GM21717 (cell line): ENCODE results near the gene METTL16.
"Not testable (repeated sequence)": the region's sequence is repeated elsewhere in the genome, so short reads cannot be mapped to it uniquely, and the experiment has no call there.

Experiments used
- ATAC-seq: cut with Tn5 transposase; IDR thresholded peaks from one replicate; pipeline ENCODE4 v1.9.1; 2021; ENCODE audit warnings: mild to moderate bottlenecking, moderate library complexity; ENCODE audit not compliant: unreplicated experiment

Gene METTL16

GRCh38 chr17:2511462-2512369, at the start of gene METTL16:
Gene METTL16, minus strand, starts transcription at chr17:2511888. Its CDS starts 9,557 bp downstream, at chr17:2502331.
- ATAC-seq = peak; percentile 92

- no peak for ATAC-seq
These were observed 49.0 kb upstream of the METTL16 start for GRCh38 chr17:2560658-2561057.

- no peak for ATAC-seq
These were observed 40.2 kb upstream of the METTL16 start for GRCh38 chr17:2551928-2552327.

GRCh38 chr17:2551493-2551892, 39.8 kb upstream of the METTL16 start:
- no peak for ATAC-seq

GRCh38 chr17:2549392-2550211, 37.9 kb upstream of the METTL16 start:
- no peak for ATAC-seq

GRCh38 chr17:2548026-2548425, 36.3 kb upstream of the METTL16 start:
- ATAC-seq = not testable (repeated sequence)

- no peak for ATAC-seq
These were observed 35.5 kb upstream of the METTL16 start for GRCh38 chr17:2547176-2547575.

GRCh38 chr17:2545393-2545792, 33.7 kb upstream of the METTL16 start:
- no peak for ATAC-seq

GRCh38 chr17:2542456-2542855, 30.8 kb upstream of the METTL16 start:
- ATAC-seq = no peak

GRCh38 chr17:2542056-2542455, 30.4 kb upstream of the METTL16 start:
- no peak for ATAC-seq

GRCh38 chr17:2537579-2537978, 25.9 kb upstream of the METTL16 start:
- not testable (repeated sequence) for ATAC-seq

- ATAC-seq = no peak
These were observed 20.5 kb upstream of the METTL16 start for GRCh38 chr17:2532146-2532720.

- ATAC-seq = not testable (repeated sequence)
These were observed 19.7 kb upstream of the METTL16 start for GRCh38 chr17:2531243-2531954.

GRCh38 chr17:2521775-2522410, 10.2 kb upstream of the METTL16 start:
- ATAC-seq = not testable (repeated sequence)

GRCh38 chr17:2521257-2521656, 9.6 kb upstream of the METTL16 start:
- ATAC-seq = no peak

- no peak for ATAC-seq
These were observed 5.9 kb upstream of the METTL16 start for GRCh38 chr17:2517539-2517938.

- ATAC-seq = peak; percentile 2
These were observed 588 bp downstream of the METTL16 start for GRCh38 chr17:2511138-2511461.

GRCh38 chr17:2510559-2510958, 1.1 kb downstream of the METTL16 start:
- ATAC-seq = no peak

GRCh38 chr17:2508035-2508434, 3.7 kb downstream of the METTL16 start:
- ATAC-seq = no peak

- not testable (repeated sequence) for ATAC-seq
These were observed 4.7 kb downstream of the METTL16 start for GRCh38 chr17:2507015-2507414.
